AG04450 (cell line): Measurements from ENCODE around the gene SSR3. TPM values are rescaled to one million over a fixed set of nuclear protein-coding genes. Genes with fewer than 3 reads are reported as not detected.
A peak's percentile ranks its signal among the peaks of the same experiment; 100 is the strongest.

Source experiments
- CTCF ChIA-PET: fragments of 300-600, 350-600 bp; formaldehyde crosslinking; extraction: SDS; loops from one replicate; lab custom pipeline; 2022; ENCODE audit warnings: antibody characterized with exemption, inconsistent platforms; lab: Charles Lee
- POLR2A ChIA-PET: fragments of 350-600 bp; formaldehyde crosslinking; extraction: SDS; loops from one replicate; lab custom pipeline; 2021; ENCODE audit warnings: antibody characterized with exemption, inconsistent platforms; lab: Yijun Ruan, JAX
- DNase-seq: peaks from one replicate; pipeline ENCODE4 v3.0.0-alpha.2; 2011; ENCODE audit warnings: low read depth, low spot score
- H3K27ac ChIP-seq: one replicate; pipeline ENCODE4 v1.5.1; 2012; ENCODE audit warnings: low read depth, low read length, control low read depth
- H3K27me3 ChIP-seq: one replicate; pipeline ENCODE4 v1.6.0; 2012; ENCODE audit warnings: low read length; ENCODE audit not compliant: control insufficient read depth, insufficient read depth
- H3K4me3 ChIP-seq: 2 replicates; pipeline ENCODE4 v1.5.1; 2011; ENCODE audit warnings: mild to moderate bottlenecking, low read depth, low read length, control low read depth
- H3K9me3 ChIP-seq: 2 replicates; pipeline ENCODE4 v1.5.1; 2012; ENCODE audit warnings: low read length; ENCODE audit not compliant: control insufficient read depth, insufficient read depth
- CTCF ChIP-seq: IDR thresholded peaks from 2 replicates; pipeline ENCODE4 v1.5.1; 2011; ENCODE audit warnings: low read depth, low read length, control low read depth, inconsistent platforms
- polyA plus RNA-seq: library from polyadenylated mRNA; depleted of rRNA; stranded (reverse); fragments of >200 nt; gene quantifications from 2 replicates; pipeline ENCODE4 v1.2.3, GENCODE V29; 2011

SSR3 gene
- polyA plus RNA-seq, 1 experiment = 328 TPM

GRCh38 chr3:156554515-156554841 is 439 bp downstream of the SSR3 start:
- POLR2A ChIA-PET = interaction anchor here (0.6 to 4.5 kb wide), 12 partner anchors 9 to 606 kb away, joined by 3 to 26 read pairs (median 6); partner anchors contain the start of genes CCNL1 and TIPARP
- CTCF ChIA-PET = interaction anchor here (1.0 to 6.5 kb wide), 9 partner anchors 13 to 583 kb away, joined by 3 to 42 read pairs (median 5); no protein-coding TSS in a partner anchor
- Histone ChIP-seq H3K27me3 (no peaks in the 10 kb centered on the region), H3K9me3 (peaks cover 3% of the 10 kb centered on the region; the same call in 1 of the 2 replicates), H3K4me3 (peak overlapping the region; percentile 90), H3K27ac (peak overlapping the region; percentile 92)
- DNase-seq = no peak
- TF ChIP-seq CTCF = no peak

- H3K9me3 ChIP-seq = peaks cover 3% of the 10 kb centered on the region; the same call in 1 of the 2 replicates
- no peak for TF ChIP-seq CTCF
- no peaks in the 10 kb centered on the region for H3K27me3 ChIP-seq
- POLR2A ChIA-PET = interaction anchor here (0.6 to 4.5 kb wide), 7 partner anchors 8 to 583 kb away, joined by 3 to 26 read pairs (median 3); partner anchors contain the start of gene TIPARP
- H3K27ac ChIP-seq = peak overlapping the region; percentile 92
- H3K4me3 ChIP-seq = peak overlapping the region; percentile 90
- CTCF ChIA-PET = interaction anchor here (0.6 to 6.5 kb wide), 10 partner anchors 12 to 583 kb away, joined by 3 to 42 read pairs (median 4); partner anchors contain the start of gene TIPARP
- peak; percentile 44 for DNase-seq
Measured at GRCh38 chr3:156553705-156554356, 1.1 kb downstream of the SSR3 start.

- ChIA-PET POLR2A (interaction anchor here (4.5 kb wide), 1 partner anchor 535 kb away, joined by 26 read pairs; no protein-coding TSS in a partner anchor), CTCF (interaction anchor here (0.6 to 6.5 kb wide), 7 partner anchors 11 to 584 kb away, joined by 4 to 42 read pairs (median 5); partner anchors contain the start of gene TIPARP)
- Histone ChIP-seq H3K27ac (no peak overlapping the region), H3K4me3 (peak overlapping the region; percentile 90), H3K27me3 (no peaks in the 10 kb centered on the region), H3K9me3 (peaks cover 3% of the 10 kb centered on the region; the same call in 1 of the 2 replicates)
- no peak for DNase-seq
- no peak for TF ChIP-seq CTCF
Measured at GRCh38 chr3:156552973-156553372, 1.9 kb downstream of the SSR3 start.

- no peaks in the 10 kb centered on the region for H3K27me3 ChIP-seq
- H3K4me3 ChIP-seq = peak overlapping the region; percentile 27
- peak overlapping the region; percentile 82 for H3K27ac ChIP-seq
- H3K9me3 ChIP-seq = peaks cover 3% of the 10 kb centered on the region; the same call in 1 of the 2 replicates
- ChIA-PET POLR2A (interaction anchor here (0.7 to 4.5 kb wide), 5 partner anchors 17 to 537 kb away, joined by 3 to 26 read pairs (median 4); partner anchors contain the start of gene TIPARP), CTCF (interaction anchor here (6.5 kb wide), 1 partner anchor 10 kb away, joined by 42 read pairs; no protein-coding TSS in a partner anchor)
- TF ChIP-seq CTCF = no peak
- DNase-seq = peak; percentile 65
Measured at GRCh38 chr3:156551746-156552145, 3.2 kb downstream of the SSR3 start.
